GM12801 (cell line): ENCODE data around the gene GPR61.

Experiments used
- CTCF ChIP-seq: IDR thresholded peaks from one replicate; pipeline ENCODE4 v1.5.1; 2011; ENCODE audit warnings: control low read depth; ENCODE audit not compliant: insufficient read length; ENCODE audit errors: extremely low read depth

The GPR61 gene

GRCh38 chr1:109538827-109539555, 681 bp upstream of the GPR61 start:
- TF ChIP-seq CTCF = no peak

GRCh38 chr1:109541102-109541501, 1.4 kb downstream of the GPR61 start:
- no peak for TF ChIP-seq CTCF

- TF ChIP-seq CTCF = no peak
These were observed 3.0 kb downstream of the GPR61 start for GRCh38 chr1:109542657-109543056.

- TF ChIP-seq CTCF = no peak
These were observed 3.8 kb downstream of the GPR61 start for GRCh38 chr1:109543283-109543987.

- TF ChIP-seq CTCF = no peak
These were observed 4.5 kb downstream of the GPR61 start for GRCh38 chr1:109543988-109544735.

- no peak for TF ChIP-seq CTCF
These were observed 6.8 kb downstream of the GPR61 start for GRCh38 chr1:109546311-109547109.
